ENCODE data around the gene PGAM4. TPM values are rescaled to one million over a fixed set of nuclear protein-coding genes. Genes with fewer than 3 reads are reported as not detected.

The PGAM4 gene
- total and polyA plus RNA-seq, 2 of the 13 experiments (the other 11 are each of a cell fraction or from before 2014, with no cell fraction given) = 0.24 to 0.33 TPM

DNA sequence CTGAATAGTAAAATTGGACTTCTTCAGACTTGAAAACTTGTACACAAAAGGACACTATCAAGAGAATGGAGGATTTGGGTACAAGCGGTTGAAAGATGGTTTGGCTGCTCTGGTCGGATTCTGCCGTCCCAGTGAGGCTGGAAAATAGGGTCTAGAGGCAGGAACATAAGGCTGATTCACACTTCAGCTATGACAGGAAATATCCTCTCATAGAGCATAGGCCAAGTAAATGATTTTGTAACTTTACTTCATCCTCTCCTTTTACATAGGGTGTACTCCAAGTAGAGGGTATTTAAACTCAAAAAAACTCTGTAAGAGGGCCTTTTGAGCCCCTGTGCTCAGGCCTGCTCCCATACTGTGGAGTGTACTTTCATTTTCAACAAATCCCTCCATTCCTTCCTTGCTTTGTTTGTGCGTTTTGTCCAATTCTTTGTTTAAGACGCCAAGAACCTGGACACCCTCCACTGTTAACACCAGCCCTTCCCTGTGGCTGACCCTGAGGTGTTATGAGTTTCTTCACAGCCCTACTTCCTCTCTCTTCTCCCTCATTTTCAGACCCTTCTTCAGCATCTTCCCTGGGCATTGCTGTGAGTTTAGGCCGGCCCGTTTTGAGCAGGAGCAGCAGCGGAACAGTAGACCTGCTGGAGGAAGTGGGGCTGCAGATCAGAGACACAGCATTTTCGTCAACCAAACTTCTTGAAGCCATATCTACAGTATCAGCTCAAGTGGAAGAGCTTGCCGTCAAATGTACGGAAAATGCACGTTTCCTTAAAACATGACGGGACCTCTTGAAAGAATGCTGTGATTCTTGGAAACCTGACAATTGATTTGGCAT lies 7.2 kb downstream of the PGAM4 start:
- POLR2A ChIA-PET = no interaction called here
- Histone ChIP-seq H3K4me3 (replicated peaks in 1 of 3; ENCODE audit: insufficient read depth in 1 of 3, low read depth in 2 of 3, low read length in 3 of 3) (no peak overlapping the region), H3K9ac (ENCODE audit: insufficient read depth, low read depth, low read length) (no peak overlapping the region), H3K27me3 (ENCODE audit: control insufficient read depth in 1 of 2, insufficient read depth in 2 of 2, low read length in 2 of 2) (no peaks in the 10 kb centered on the region), H3K4me2 (ENCODE audit: low read depth, low read length) (no peak overlapping the region), H3K79me2 (ENCODE audit: insufficient read depth, low read length) (no peaks in the 10 kb centered on the region), H4K20me1 (ENCODE audit: insufficient read depth, low read length) (no peaks in the 10 kb centered on the region), H3K9me3 (ENCODE audit: low read length) (no peaks in the 10 kb centered on the region), H3K4me1 (ENCODE audit: insufficient read depth, low read length) (no peaks in the 10 kb centered on the region), H3K27ac (ENCODE audit: extremely low read length, insufficient read depth, low read length) (no peak overlapping the region), H3K36me3 (replicated peaks in 1 of 2; ENCODE audit: control insufficient read depth in 1 of 2, insufficient read depth in 2 of 2, low read length in 2 of 2) (no peaks in the 10 kb centered on the region), H2AFZ (ENCODE audit: low read length) (no peak overlapping the region)
- 94% methylated on average over 13 of the region's 13 CpGs for WGBS (ENCODE audit: low lambda C conversion rate)
- intact Hi-C loops (cut with micrococcal nuclease; ENCODE audit: unreplicated experiment) = no loop called here
- CTCF ChIA-PET (ENCODE audit: low intra/inter-chr PET ratio, low total read pairs) = no interaction called here
- no peak for TF ChIP-seq KAT8 (CRISPR knock-in tag; IDR thresholded peaks at IDR 0.05)
- TF ChIP-seq JARID2 (CRISPR knock-in tag; IDR thresholded peaks at IDR 0.05; ENCODE audit: insufficient replicate concordance) = no peak
- no peak for TF ChIP-seq ZNF749 (CRISPR knock-in tag; IDR thresholded peaks at IDR 0.05; ENCODE audit: borderline replicate concordance)
- no peak for TF ChIP-seq ZNF547 (CRISPR knock-in tag; IDR thresholded peaks at IDR 0.05)
- no peak for TF ChIP-seq ZNF24 (IDR thresholded peaks at IDR 0.05)
- no TSS peak for BruUV-seq (replicated peaks)
- ATAC-seq (no peak), FAIRE-seq (no peak), DNase-seq (ENCODE audit: low spot score) (no peak)
- in situ Hi-C loops (cut with HindIII; ENCODE audit: extremely low pct_ligation_motif_present, low pct_unique_long_range_greater_than_20kb) = no loop called here

DNA sequence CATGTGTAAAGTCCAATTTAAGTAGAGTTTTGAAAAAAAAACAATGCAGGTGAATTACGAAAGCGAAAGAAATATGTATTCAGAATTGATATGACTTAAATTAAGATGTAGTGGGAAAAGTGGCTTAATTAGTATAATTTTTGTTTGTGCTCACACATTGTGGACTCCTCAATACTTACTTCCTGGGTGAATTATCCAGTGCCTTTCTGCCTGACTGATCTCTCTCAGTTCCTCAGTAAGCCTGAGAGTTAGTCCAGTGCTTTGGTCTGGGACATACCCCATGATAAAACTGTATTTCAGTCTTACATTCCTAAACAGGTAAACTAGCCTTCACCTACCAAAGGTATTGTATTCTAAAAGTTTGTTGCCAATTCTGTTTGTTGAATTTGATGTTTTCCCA lies 8.4 kb downstream of the PGAM4 start:
- no peaks in the 10 kb centered on the region for H3K36me3 ChIP-seq (replicated peaks in 1 of 2; ENCODE audit: control insufficient read depth in 1 of 2, insufficient read depth in 2 of 2, low read length in 2 of 2)
- H3K27me3 ChIP-seq (ENCODE audit: control insufficient read depth in 1 of 2, insufficient read depth in 2 of 2, low read length in 2 of 2) = no peaks in the 10 kb centered on the region
- intact Hi-C loops (cut with micrococcal nuclease; ENCODE audit: unreplicated experiment) = no loop called here
- POLR2A ChIA-PET = no interaction called here
- no TSS peak for BruUV-seq (replicated peaks)
- no peaks in the 10 kb centered on the region for H3K79me2 ChIP-seq (ENCODE audit: insufficient read depth, low read length)
- no peaks in the 10 kb centered on the region for H3K9me3 ChIP-seq (ENCODE audit: low read length)
- no peak for FAIRE-seq
- H3K4me3 ChIP-seq (replicated peaks in 1 of 3; ENCODE audit: insufficient read depth in 1 of 3, low read depth in 2 of 3, low read length in 3 of 3) = no peak overlapping the region
- WGBS (ENCODE audit: low lambda C conversion rate) = 97% methylated on average over 2 of the region's 2 CpGs
- no peak overlapping the region for H3K27ac ChIP-seq (ENCODE audit: extremely low read length, insufficient read depth, low read length)
- in situ Hi-C loops (cut with HindIII; ENCODE audit: extremely low pct_ligation_motif_present, low pct_unique_long_range_greater_than_20kb) = no loop called here
- ATAC-seq = no peak
- no peaks in the 10 kb centered on the region for H4K20me1 ChIP-seq (ENCODE audit: insufficient read depth, low read length)
- H3K4me2 ChIP-seq (ENCODE audit: low read depth, low read length) = no peak overlapping the region
- no peaks in the 10 kb centered on the region for H3K4me1 ChIP-seq (ENCODE audit: insufficient read depth, low read length)
- DNase-seq (ENCODE audit: low spot score) = no peak
- no peak overlapping the region for H3K9ac ChIP-seq (ENCODE audit: insufficient read depth, low read depth, low read length)
- no peak overlapping the region for H2AFZ ChIP-seq (ENCODE audit: low read length)
- CTCF ChIA-PET (ENCODE audit: low intra/inter-chr PET ratio, low total read pairs) = no interaction called here
- TF ChIP-seq, protein P1, sequence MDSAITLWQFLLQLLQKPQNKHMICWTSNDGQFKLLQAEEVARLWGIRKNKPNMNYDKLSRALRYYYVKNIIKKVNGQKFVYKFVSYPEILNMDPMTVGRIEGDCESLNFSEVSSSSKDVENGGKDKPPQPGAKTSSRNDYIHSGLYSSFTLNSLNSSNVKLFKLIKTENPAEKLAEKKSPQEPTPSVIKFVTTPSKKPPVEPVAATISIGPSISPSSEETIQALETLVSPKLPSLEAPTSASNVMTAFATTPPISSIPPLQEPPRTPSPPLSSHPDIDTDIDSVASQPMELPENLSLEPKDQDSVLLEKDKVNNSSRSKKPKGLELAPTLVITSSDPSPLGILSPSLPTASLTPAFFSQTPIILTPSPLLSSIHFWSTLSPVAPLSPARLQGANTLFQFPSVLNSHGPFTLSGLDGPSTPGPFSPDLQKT (CRISPR knock-in tag; IDR thresholded peaks at IDR 0.05; ENCODE audit: borderline replicate concordance) = no peak
- TF ChIP-seq SRY (CRISPR knock-in tag; IDR thresholded peaks at IDR 0.05) = no peak
- TF ChIP-seq TOPORS (CRISPR knock-in tag; IDR thresholded peaks at IDR 0.05) = no peak
- TF ChIP-seq ZNF782 (CRISPR knock-in tag; IDR thresholded peaks at IDR 0.05; ENCODE audit: borderline replicate concordance) = no peak
- TF ChIP-seq, protein P2, sequence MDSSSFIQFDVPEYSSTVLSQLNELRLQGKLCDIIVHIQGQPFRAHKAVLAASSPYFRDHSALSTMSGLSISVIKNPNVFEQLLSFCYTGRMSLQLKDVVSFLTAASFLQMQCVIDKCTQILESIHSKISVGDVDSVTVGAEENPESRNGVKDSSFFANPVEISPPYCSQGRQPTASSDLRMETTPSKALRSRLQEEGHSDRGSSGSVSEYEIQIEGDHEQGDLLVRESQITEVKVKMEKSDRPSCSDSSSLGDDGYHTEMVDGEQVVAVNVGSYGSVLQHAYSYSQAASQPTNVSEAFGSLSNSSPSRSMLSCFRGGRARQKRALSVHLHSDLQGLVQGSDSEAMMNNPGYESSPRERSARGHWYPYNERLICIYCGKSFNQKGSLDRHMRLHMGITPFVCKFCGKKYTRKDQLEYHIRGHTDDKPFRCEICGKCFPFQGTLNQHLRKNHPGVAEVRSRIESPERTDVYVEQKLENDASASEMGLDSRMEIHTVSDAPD (CRISPR knock-in tag; IDR thresholded peaks at IDR 0.05) = no peak
- no peak for TF ChIP-seq PLRG1 (conservative IDR thresholded peaks at IDR 0.05)
- no peak for TF ChIP-seq ATM (IDR thresholded peaks at IDR 0.05; ENCODE audit: borderline replicate concordance)
- no peak for TF ChIP-seq RARG (CRISPR knock-in tag; IDR thresholded peaks at IDR 0.05; ENCODE audit: low read depth)
- TF ChIP-seq RAD21 (CRISPR knock-in tag; IDR thresholded peaks at IDR 0.05) = no peak
- no peak for TF ChIP-seq ZNF274 (CRISPR knock-in tag; IDR thresholded peaks at IDR 0.05)
- TF ChIP-seq SSRP1 (CRISPR knock-in tag; IDR thresholded peaks at IDR 0.05) = no peak
- no peak for TF ChIP-seq SALL1 (CRISPR knock-in tag; IDR thresholded peaks at IDR 0.05)
